HG03469 (cell line): Measurements from ENCODE around the gene DCANP1.

Source experiments
- ATAC-seq: cut with Tn5 transposase; IDR thresholded peaks from one replicate; pipeline ENCODE4 v1.9.1; 2021; ENCODE audit warnings: mild to moderate bottlenecking, moderate library complexity, moderate number of reproducible peaks; ENCODE audit not compliant: unreplicated experiment

The DCANP1 gene

DNA sequence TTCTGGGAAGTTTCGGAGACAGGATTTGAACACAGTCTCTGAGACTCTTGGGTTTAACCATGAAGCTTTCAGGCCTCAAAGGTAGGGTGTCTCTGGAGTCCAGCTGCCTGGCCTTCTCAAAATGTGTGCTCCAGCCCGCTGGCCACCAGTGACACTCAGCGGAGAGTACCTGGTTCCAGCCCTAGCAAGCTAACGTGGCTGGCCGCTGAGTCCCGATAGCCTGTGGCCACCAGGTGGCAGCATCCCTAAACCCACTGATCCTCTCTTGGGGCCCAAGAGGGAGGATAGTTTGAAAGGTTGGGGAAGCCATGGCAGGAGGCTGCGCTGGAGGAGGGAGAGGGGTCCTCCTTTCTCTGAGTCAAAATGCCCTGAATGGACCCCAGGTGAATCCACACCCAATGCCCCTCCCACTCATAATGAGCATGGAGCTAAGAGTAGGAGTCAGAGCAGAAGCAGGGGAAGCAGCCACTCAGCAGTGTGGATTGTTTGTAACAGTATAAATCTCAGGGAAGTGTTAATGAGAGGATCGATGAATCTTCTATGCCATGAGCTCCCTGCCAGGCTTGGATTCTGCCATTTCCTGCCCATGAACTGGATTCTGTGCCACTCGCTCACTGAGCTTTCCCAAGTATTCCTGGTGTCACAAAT is 10.4 kb upstream of the DCANP1 start:
- ATAC-seq, result peak; percentile 42

DNA sequence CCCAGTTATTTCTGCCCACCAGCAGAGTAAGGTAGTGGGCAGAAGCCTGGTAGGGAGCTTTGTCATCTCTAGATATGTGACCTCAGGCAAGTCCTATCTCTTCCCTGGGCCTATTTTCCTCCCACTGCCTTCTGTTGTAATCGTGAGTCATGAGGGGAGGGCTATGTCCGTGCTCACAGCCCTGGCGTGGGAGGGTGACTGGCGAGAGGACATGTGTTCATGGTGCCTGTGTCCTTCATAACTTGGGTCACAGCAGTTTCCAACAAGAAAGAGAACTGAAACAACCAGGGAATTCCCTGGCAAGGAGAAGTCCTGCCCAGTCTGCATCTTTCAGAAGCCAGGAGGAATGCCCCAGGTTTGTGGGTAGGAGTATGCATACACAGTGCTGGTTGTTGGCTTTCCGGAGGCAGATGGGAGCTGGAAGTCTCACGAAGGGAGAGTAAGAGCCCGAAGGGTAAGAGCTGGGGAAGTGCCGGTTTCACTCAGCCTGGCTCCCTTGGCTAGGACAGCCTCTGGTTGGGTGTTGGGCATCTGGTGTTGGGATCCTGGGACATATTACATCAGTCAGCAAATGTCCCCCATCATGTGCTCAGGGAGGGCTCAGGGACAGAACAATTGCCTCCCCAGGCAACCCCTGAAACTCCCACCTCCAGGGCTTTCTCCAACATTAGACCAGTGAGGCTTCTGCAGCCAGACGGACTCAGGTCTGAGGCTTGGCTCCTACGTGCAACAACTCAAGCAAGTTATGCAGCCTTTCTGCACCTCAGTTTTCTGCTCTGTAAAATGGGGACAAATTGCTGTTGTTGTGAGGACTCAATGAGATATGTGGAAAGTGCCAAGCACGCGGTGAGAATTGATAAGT is 9.3 kb upstream of the DCANP1 start:
- peak; percentile 36 for ATAC-seq

DNA sequence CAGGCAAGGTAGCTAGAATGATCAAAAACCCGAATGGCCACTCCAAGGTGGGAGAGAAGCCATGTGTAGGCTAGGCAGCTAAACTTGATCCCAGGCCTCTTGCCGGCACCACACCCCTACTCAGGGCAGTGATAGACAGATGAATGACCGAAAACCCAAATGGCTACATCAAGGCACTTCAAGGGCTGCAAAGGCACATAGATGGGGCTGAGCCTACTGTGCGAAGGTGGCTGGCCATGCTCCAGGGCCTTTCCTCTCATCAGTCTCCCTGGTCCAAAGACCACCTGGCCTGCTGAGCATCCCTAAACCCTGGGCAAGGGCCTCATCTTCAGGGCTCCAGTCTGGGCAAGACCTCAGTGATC is 8.7 kb upstream of the DCANP1 start:
- no peak for ATAC-seq

DNA sequence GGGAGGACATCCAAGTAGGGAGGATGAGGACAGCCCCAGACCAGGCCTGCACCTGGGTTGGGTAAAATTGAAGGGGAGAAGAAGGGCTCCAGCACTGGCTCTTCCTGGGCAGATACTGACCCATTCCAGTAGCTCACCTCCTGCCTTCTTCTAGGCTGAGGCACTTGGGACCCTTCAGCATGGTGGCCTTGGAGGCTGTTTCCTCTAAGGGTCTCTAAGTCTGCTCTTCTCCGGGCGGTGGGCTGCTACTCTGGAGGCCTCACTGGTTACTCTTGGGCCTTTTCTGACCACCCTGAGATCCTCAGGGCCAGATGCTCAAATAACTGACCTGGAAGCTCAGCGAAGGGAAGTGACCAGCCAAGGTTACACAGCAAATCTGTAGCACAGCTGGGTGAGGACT is 7.8 kb upstream of the DCANP1 start:
- ATAC-seq, result no peak

DNA sequence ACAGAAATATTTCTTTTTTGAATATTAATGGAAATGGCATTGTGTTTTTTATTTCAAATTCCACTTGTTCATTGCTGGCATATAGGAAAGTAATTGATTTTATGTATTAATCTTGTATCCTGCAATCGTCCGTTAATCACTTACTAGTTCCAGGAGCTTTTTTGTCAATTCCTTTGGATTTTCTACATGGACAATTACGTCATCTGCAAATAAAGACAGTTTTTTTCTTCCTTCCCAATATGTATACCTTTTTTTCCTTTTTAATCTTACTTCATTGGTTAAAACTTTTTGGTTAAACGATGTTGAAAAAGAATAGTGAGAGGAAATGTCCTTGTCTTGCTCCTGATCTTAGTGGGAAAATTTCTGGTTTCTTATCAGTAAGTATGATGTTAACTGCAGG is 6.5 kb upstream of the DCANP1 start:
- no peak for ATAC-seq

DNA sequence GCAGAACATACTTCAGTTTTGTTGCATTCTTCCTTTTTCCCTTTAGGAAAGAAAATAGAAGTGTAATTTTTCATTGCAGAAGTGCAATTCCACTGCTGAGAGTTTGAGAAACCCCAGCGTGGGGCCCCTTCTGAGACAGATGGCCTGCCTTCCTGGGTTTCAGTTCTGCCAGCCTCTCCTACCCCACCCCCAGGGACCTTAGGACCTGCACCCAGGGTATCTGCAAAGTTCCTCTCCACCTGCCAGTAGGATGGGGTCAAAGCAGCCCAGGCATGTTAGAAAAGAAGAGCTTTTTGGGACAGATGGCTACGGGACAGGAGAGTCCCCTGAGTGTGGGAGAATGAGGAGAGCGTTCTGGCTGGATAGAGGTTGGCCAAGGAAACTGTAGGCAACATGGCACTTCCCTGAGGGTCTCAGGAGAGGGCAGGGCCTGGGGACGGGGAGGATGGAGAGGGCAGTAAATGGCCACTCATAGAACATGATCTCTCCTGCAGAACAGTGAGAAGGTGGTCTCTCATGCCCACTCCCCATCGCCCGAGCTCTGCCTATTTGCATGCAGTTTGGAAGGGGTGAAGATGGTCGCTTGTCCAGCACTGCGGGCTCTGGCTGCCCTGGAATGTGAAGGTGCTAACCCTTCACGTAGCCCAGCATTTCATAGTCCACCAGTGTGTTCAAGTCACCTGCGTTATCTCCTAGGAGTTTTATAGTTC is 5.3 kb upstream of the DCANP1 start, which contains the start of gene TIFAB:
Gene TIFAB, minus strand, starts transcription at position 31 of the 710 bp plus-strand sequence. CDS start 2,412 bp downstream, outside the sequence.
- ATAC-seq, result no peak

DNA sequence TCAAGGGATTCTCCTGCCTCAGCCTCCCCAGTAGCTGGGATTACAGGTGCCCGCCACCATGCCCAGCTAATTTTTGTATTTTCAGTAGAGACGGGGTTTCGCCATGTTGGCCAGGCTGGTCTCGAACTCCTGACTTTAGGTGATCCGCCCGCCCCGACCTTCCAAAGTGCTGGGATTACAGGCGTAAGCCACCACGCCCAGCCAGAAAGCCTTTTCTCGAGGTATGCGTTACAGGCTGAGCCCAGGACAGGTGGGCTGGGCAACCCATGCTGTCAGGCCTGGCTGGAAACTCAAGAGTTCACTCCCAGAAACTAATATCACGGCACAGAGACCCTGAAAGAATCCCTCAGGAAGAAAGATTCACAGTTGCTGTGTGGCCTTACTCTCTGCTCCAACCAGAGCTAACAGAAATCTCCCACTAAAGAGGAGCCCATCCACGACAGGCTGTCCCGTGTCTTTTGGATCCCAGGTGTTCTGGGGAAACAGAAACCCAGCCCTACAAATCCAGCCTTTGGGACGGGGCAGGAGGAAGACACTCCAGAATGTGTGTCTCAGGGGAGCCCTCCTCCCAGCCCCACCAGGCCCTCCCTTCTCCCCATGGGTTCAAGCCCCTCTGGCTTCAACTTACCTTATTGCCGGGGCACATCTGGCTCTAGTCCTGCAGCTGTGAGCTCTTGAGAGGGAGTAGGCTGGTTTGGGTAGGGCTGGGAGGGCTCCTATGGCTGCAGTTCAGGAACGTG is 4.6 kb upstream of the DCANP1 start:
- ATAC-seq, result no peak

DNA sequence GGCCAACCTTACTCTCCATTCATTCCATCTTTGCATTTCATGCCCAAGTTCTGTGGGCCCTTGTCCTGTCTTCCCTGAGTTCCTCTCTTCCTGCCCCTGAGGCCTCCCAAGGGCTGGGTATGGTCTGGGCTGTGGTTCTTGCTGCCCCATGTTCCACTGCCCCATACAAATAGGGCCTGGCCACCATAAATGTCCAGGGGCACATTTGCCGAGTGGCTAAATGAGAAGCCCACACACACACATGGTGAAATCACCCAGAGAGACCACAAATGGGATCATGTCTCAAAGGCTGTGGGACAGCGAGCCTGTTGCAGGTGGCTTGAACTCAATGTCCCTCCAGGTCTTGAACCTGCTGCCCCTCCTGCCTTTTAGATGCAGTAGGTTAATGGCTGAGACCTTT is 3.8 kb upstream of the DCANP1 start:
- ATAC-seq, result no peak

DNA sequence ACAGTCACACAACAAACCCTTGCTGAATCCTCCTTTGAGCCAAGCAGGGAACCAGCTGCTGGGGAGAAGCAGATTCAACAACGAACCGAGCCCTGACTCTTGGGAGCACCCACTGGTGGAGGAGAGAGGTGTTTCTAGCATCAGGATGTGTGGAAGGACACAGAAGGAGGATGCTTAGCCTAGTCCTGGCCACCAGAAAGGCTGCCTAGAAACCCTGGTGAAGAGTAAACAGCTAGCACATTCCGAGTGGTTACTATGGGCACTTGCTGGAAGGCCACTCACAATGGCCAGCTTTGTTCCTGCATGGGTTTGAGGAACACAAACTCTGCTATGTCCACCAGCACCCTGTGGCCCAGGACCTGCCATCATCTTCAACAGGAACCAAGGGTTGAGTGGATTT is 3.2 kb upstream of the DCANP1 start:
- ATAC-seq, result no peak

DNA sequence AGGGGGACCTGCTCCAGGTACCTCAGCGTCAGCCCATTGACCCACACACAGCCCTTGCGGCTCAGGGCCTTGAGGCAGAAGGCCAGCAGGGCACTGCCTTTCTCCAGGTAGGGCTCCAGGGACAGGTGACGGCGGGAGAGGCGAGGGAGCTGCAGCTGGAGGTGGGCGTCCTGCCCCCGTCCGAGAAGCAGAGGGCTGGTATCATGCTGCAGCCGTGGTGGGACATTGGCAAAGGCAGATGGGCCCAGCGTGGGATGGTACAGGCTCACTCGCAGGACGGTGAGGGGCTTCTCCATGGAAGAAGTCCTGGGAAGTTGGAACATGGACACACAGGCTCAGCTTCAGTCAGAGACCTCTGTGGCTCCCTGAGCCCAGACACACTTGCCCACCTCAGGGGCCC is 2.5 kb upstream of the DCANP1 start:
- ATAC-seq, result no peak

DNA sequence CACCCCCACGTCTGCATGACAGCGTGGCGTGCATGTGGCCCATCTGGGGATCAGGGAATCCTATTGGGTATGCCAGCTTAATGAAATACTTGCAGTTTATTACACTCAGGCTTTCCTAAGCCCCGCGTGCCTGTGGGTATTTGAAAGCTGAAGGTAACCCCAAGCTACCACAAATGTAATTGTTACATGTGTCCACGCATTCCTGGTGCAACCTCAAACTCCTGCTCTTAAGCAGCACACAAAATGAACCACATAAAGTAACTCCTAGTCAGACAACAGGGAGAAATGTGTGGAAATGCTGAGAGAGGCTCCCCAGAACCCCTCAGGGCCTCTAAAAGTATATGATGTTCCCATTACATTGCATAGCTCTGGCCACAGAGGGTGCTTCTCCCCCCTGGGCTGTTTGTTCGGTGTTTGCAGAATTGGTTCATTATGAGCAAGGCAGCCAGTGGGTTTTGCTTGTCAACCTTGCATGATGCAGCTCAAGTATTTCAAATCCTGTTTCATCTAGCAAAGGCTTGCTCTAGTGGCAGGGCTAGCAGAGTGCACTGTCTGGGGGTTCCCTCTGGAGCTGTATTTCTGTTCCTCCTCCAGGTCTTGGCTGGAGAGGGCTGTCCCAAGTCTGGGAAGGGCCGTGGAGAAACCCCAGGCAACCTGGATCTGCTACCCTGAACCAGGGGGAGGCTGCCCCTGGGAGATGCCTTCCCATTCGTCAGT is 1.8 kb upstream of the DCANP1 start:
- ATAC-seq, result no peak

DNA sequence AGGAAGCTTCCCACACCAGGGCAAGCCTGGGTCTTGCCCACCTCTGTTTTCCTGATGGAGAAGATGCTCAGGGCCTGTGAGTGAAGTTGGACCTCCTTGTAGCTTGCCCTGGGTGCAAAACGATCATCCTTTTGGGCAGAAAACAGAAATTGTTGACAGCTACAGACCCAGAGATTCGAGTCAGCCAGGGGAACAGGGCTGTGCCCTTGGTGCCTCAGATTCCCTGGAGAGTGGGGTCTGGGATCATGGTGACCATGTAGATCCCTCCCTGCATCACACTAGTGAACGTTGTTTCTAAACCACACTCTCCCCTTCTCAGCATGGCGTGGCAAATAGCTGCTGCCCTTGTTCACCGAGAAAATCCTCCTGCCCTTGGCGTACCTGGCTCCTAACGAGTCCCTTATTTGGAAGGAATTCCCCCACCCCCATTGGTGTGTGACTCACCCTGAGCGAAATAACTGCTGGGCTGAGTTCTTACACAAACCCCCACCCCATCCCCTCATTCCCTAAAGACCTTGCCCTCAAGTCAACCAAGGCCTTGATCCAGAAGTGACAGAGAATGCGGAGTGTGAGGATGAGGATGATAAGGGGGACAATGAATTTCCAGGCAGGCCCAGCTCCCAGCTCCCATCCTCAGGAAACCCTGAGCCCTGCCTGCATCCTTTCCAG is 1.1 kb upstream of the DCANP1 start:
- no peak for ATAC-seq

DNA sequence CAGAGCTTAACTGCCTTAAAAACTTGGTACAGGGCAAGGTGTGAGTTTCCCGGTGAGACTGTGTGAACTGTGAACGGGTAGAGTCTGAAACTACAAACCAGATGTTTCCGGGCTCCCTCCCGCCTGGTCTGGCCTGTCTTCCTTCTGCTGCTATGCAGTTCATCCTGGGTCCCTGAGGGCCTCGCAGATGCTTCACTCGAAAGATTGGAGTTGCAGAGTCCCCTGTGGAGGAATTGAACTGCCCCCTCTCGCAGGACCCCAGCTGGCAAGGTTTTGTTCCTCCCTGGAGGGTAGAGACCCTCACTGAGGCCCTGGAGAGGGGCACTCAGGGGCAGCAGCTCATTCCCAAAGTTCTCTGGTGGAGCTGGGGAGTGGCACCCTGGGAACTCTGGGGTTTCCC is 533 bp downstream of the DCANP1 start:
- ATAC-seq, result no peak

DNA sequence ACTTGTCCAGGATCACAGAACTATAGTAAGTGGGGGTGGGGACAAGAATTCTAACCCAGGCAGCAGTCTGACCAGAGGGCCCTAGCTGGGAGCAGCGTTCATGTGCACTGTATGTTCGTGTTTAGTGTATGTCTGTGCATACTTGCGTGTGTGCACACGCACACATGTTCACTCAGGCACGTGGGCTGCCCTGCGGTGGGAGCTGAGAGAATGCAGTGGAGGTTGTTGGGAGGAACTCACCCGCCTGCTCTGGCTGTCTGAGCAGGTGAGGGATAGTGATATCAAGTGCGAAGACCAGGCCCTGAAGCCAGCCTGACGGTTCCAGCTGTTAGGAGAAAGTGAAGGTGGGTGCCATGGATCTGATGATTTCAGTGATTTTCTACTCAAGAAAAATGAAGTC is 942 bp downstream of the DCANP1 start:
- ATAC-seq, result no peak

DNA sequence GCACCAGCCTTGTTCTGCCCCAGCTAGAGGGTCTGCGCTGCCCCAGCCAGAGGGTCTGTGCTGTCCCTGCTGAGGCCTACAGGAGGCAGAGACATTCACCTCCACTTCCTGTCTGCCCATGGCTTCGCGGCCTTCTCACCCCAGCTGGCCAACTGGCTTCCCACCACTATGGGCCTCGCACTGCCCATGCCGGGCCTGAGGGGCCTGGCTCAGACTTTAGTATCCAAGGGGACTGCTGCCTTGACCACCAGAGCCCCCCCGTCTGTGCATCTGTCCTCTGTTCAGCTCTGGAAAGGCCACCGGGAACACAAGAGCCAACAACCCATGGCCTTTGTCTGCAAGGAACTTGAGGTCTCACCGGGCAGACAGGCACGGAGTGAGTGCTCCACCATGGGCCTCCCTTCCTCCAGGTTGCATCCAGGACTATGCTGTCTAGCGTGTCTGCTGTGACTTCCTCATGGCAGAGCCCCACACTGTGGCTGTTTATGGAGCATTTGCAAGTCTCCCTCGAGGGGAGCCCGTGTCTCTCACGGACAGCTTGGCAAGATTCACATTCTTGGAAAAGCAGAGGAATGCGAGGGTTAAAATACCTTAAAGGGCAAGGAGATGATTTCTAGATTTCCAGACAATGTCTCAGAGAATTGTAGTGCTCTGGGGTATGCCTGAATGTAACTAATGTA is 1.7 kb downstream of the DCANP1 start:
- no peak for ATAC-seq

DNA sequence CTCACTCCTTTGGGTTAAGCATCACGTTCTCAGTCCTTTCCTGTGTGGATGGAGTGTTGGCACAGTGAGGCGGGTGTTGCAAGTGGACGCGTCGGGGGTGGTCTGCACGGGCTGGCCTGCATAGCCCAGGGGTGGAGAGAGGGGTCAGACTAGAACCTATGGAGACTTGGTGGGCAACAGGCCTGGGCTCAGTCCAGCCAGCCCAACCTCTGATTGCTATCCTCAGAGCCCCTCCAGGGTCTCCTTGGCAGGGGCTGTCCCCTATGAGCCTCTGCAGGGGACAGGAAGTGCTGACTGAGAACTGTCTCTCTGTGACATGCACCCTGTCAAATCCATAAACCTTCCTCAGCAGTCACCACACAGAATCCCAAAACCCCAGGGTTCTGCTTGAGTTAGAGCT is 2.3 kb downstream of the DCANP1 start:
- no peak for ATAC-seq

DNA sequence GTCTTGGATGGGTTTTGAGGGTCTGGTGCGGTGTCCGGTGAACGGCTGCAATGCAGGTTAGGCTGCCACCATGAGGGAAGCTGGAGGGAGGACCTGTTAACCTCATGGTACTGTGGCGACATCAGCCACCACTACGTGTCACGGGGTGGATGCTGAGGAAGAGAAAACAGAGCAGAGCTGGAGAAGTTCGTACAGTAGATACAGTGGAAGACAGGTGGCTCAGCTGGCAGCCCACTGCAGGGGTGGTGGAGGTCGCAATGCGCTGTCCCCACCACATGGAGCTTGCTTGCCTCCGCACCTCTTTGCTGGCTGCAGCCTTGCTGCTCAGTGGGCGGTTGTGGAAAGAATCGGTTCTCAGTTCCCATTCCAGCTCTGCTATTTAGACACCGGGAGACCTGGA is 2.8 kb downstream of the DCANP1 start:
- no peak for ATAC-seq

DNA sequence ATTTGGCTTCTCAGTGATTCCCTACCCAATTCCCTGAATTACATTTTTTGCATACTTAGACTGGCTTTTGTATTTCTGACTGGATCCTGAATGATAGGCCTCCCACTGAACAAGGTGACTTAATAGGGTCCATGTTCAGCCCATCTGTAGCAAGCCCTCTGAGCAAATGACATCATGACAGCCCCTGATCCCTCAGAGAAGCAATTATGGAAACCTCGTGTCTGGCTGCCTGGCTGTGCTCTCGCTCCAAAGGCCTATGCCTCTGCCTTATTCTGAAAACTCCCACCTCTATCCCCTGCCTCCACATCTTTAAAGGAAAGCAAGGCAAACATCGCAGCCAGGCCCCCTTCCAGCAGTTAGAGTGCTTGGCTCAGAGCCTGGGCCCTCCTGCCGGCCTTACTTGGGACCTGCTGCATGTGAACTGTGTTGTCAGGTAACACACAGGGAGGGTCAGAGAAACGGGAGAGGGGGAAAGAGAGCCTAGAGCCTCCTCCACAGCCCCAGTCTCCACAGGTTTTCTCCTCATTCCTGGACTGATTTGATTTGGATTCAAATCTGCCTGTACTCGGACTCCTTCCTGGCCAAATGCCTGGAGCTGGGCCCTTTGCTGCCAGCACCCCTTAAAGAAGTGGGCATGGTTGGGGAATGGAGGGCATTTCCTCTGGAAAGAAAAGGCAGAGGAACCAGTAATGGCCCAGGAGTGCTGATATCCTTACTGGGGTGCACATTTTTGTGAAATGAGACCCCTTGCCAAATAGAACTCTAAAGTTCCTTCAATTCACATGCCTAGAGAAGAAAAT is 3.8 kb downstream of the DCANP1 start:
- ATAC-seq, result no peak
